Lower lobe of right lung (tissue), 2 donors: ENCODE data around the gene CLASP2. TPM values are rescaled to one million over a fixed set of nuclear protein-coding genes. Genes with fewer than 3 reads are reported as not detected.
A peak's percentile ranks its signal among the peaks of the same experiment; 100 is the strongest.

Source experiments
- ATAC-seq, 2 donors: fragments of 200-7000 bp; cut with Tn5 transposase; one replicate each; pipeline ENCODE4 v1.9.1; 2020 to 2022; ENCODE audit warnings: mild to moderate bottlenecking in 2 of 2, moderate library complexity in 2 of 2
- DNase-seq: peaks from one replicate; pipeline ENCODE4 v3.0.0-alpha.2; 2020
- H3K27ac ChIP-seq: fragments of 200-600 bp; one replicate; pipeline ENCODE4 v1.8.0; 2022
- H3K27me3 ChIP-seq: fragments of 200-600 bp; one replicate; pipeline ENCODE4 v1.8.0; 2022; ENCODE audit warnings: low read depth
- H3K36me3 ChIP-seq: fragments of 200-600 bp; one replicate; pipeline ENCODE4 v1.8.0; 2022; ENCODE audit warnings: mild to moderate bottlenecking
- H3K4me1 ChIP-seq: fragments of 200-600 bp; one replicate; pipeline ENCODE4 v1.8.0; 2022
- H3K4me3 ChIP-seq: fragments of 200-600 bp; one replicate; pipeline ENCODE4 v1.8.0; 2022; ENCODE audit warnings: mild to moderate bottlenecking
- H3K9me3 ChIP-seq: fragments of 200-600 bp; one replicate; pipeline ENCODE4 v1.8.0; 2022
- intact Hi-C: fragments of 100-400 bp; cut with DNase I; formaldehyde crosslinking; loops from one replicate; pipeline ENCODE4 v1.11.0; 2022
- total RNA-seq: library from RNA; stranded (reverse); fragmentation: NEBNext Ultra II Directional; extraction: Animal tissue kit (Norgen Biotek cat#: 25700); gene quantifications from one replicate; pipeline ENCODE4 v1.2.1, GENCODE V29; 2021
- TF ChIP-seq, protein P1 (sequence below): fragments of 200-600 bp; IDR thresholded peaks from one replicate; pipeline ENCODE4 v1.8.0; 2022; ENCODE audit warnings: antibody characterized with exemption, mild to moderate bottlenecking
- donor health status: DM: no; HTN: yes; CAD: no; lungs with severe emphysema.

The CLASP2 gene
- total RNA-seq, 1 donor from 2014 or later: 64.3 TPM

DNA sequence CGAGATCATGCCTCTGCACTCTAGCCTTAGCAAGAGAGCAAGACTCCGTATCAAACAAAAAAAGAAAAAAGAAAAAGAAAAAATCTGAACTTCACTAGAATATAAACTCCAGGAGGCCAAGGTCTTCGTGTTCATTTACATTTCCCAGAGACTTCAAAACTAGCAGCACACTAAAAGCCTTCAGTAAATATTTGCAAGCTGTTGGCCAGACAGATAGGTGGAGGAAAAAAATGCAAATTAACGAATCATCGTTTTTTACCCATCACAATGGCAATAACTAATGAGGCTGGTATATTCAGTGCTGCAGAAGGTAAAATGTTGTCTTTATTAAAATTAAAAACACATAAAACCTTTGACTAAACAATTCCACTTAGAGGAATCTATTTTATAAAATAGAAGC, 80.6 kb downstream of the CLASP2 start:
- peaks cover 6% of the 10 kb centered on the region for H3K4me1 ChIP-seq
- TF ChIP-seq, protein P1, sequence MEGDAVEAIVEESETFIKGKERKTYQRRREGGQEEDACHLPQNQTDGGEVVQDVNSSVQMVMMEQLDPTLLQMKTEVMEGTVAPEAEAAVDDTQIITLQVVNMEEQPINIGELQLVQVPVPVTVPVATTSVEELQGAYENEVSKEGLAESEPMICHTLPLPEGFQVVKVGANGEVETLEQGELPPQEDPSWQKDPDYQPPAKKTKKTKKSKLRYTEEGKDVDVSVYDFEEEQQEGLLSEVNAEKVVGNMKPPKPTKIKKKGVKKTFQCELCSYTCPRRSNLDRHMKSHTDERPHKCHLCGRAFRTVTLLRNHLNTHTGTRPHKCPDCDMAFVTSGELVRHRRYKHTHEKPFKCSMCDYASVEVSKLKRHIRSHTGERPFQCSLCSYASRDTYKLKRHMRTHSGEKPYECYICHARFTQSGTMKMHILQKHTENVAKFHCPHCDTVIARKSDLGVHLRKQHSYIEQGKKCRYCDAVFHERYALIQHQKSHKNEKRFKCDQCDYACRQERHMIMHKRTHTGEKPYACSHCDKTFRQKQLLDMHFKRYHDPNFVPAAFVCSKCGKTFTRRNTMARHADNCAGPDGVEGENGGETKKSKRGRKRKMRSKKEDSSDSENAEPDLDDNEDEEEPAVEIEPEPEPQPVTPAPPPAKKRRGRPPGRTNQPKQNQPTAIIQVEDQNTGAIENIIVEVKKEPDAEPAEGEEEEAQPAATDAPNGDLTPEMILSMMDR: no peak
- no peaks in the 10 kb centered on the region for H3K9me3 ChIP-seq
- H3K27me3 ChIP-seq: no peaks in the 10 kb centered on the region
- H3K4me3 ChIP-seq: no peak overlapping the region
- H3K36me3 ChIP-seq: peaks cover 12% of the 10 kb centered on the region
- no peak overlapping the region for H3K27ac ChIP-seq
- intact Hi-C loops: loop anchor here (5.0 kb wide), 1 partner anchor 150 kb away; no protein-coding TSS in a partner anchor
- DNase-seq: no peak
- ATAC-seq: no peak

DNA sequence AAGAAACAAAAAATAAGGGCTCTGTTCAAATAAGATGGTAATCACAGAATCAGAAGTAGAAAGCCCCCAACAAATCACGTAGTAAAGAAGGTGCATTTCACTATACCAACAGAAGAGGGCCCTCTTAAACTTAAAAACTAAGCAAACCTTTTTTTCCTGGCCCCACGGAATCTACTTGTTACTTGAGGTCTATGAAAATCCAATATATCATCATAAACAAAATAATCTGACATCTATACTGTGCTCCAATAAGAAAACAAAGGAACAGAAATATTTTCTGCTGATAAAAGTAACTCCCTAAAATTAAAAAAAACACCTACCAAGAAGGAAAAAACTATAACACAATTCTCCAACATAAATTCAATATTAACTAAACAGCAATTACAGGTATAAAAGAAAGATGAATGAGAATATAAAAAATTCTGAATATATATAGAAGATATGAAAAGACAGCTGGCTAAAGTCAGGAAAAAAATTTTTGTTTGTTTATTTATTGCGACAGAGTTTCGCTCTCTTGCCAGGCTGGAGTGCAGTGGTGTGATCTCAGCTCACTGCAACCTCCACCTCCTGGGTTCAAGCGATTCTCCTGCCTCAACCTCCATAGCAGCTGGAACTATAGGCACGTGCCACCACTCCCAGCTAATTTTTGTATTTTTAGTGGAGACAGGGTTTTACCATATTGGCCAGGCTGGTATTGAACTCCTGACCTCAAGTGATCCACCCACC, 81.8 kb downstream of the CLASP2 start:
- no peak for DNase-seq
- no peak overlapping the region for H3K4me3 ChIP-seq
- H3K27me3 ChIP-seq: no peaks in the 10 kb centered on the region
- peaks cover 12% of the 10 kb centered on the region for H3K36me3 ChIP-seq
- H3K9me3 ChIP-seq: no peaks in the 10 kb centered on the region
- no peak overlapping the region for H3K27ac ChIP-seq
- intact Hi-C loops: loop anchor here (5.0 kb wide), 1 partner anchor 151 kb away; no protein-coding TSS in a partner anchor
- H3K4me1 ChIP-seq: peaks cover 6% of the 10 kb centered on the region
- ATAC-seq: no peak
- TF ChIP-seq, protein P1: peak; percentile 65

DNA sequence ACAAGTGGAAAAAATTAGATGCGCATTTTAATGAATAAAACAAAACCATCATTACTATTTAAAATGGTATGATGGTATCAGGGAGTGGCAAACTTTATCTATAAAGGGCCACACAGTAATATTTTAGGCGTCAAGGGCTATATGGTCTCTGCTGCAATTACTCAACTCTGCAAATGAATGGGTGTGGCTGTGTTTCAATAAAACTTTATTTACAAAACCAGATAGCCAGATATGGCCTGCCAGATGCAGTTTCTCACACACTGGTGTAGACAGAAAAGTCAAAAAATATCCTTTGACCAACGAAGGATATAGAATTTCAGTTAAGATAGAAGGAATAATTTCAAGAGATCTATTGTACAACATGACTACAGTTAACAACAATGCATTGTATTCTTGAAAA, 83.8 kb downstream of the CLASP2 start:
- peaks cover 17% of the 10 kb centered on the region for H3K36me3 ChIP-seq

DNA sequence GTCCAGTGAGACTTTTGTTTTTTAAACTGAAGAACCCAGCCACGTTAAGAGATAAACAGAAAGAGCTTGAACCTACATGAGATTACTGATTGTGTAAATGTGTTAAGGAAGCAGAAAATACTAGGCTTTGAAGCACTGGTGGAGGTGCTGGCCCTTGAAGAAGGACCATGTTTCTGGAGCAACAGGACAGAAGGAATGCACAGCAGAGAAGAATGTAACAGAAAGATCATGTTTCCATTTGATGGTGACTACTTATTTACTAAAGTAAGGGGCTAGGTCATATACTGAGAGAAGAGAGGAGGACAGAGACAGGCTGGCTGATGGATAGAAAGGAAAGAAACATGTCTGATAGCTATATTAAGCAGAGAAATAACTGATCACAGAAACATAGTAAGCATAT, 88.8 kb downstream of the CLASP2 start:
- no peak overlapping the region for H3K4me3 ChIP-seq
- H3K27me3 ChIP-seq: no peaks in the 10 kb centered on the region
- TF ChIP-seq, protein P1: no peak
- H3K9me3 ChIP-seq: no peaks in the 10 kb centered on the region
- DNase-seq (no peak), ATAC-seq (no peak)
- H3K36me3 ChIP-seq: peaks cover 33% of the 10 kb centered on the region
- no peaks in the 10 kb centered on the region for H3K4me1 ChIP-seq
- intact Hi-C loops: no loop called here
- no peak overlapping the region for H3K27ac ChIP-seq

More for the DNA sequence above, 83.8 kb downstream of the CLASP2 start:
- DNase-seq (no peak), ATAC-seq (no peak)
- TF ChIP-seq, protein P1: no peak
- intact Hi-C loops: no loop called here
- no peaks in the 10 kb centered on the region for H3K27me3 ChIP-seq
- no peak overlapping the region for H3K4me3 ChIP-seq
- no peak overlapping the region for H3K27ac ChIP-seq
- H3K4me1 ChIP-seq: peaks cover 6% of the 10 kb centered on the region
- no peaks in the 10 kb centered on the region for H3K9me3 ChIP-seq

DNA sequence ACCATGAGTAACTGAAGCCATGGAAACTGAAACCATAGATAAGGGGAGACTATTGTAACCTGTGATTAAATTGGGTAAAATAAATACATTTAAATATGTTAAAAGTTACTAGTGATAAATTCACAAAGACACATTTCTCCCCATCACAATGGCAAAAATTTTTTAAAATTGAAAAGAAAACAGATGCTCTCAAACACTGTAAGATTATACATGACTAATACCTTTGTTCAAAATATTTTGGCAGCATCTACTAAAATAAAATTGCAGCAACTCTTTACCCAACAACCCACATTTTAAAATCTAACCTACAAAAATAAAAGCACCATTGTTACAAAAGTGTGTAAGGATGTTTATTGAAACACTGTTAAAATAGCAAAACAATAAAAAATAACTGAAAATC, 93.3 kb downstream of the CLASP2 start:
- Histone ChIP-seq H3K4me3 (no peak overlapping the region), H3K9me3 (no peaks in the 10 kb centered on the region), H3K4me1 (no peaks in the 10 kb centered on the region), H3K27ac (no peak overlapping the region), H3K27me3 (no peaks in the 10 kb centered on the region), H3K36me3 (peaks cover 33% of the 10 kb centered on the region)
- intact Hi-C loops: no loop called here
- ATAC-seq (no peak), DNase-seq (no peak)
- TF ChIP-seq, protein P1: no peak
